ENCODE measurements around the gene IL17REL. TPM values are rescaled to one million over a fixed set of nuclear protein-coding genes. Genes with fewer than 3 reads are reported as not detected.
A peak's percentile ranks its signal among the peaks of the same experiment; 100 is the strongest.

The IL17REL gene
- total and polyA plus RNA-seq, 2 of the 13 experiments (the other 11 are each of a cell fraction or from before 2014, with no cell fraction given): not detected

DNA sequence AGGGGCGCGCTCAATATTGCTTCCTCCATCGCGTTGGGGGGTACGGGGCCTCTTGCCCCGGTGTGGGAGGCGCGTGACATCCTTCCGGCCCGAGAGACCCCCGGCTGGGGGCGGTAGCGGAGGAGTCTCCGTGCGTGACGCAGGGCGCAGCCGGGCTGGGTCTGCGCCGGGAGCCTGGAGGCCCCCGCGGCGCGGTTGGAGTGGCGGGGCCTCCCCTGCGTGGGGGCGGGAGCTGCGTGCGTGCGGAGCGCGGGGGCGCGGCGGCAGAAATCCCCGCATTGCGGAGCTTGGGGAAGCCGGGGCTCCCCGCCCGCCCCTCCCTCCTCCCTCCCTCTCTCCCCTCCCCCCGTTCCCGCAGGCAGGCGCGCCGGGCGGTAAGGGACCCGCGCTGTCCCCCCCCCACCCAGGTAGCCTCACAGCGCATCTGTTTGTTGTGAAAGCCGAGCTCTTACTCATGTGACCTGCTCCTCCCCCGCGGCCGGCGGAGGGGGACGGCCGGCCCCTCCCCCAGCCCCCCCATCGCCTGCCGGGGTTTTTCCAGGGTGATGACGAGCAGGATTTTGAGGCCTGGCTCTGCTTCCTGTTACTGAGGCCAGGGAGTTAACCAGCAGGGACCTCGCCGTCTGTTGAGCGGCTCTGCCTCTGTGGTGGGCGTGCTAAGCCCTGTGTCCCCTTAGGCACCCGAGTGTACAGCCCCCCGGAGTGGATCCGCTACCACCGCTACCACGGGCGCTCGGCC lies 50.4 kb downstream of the IL17REL start (continued):
- peak; percentile 80 for TF ChIP-seq SP5 (CRISPR knock-in tag; IDR thresholded peaks at IDR 0.05; ENCODE audit: borderline replicate concordance, low read depth)
- TF ChIP-seq, protein P1, sequence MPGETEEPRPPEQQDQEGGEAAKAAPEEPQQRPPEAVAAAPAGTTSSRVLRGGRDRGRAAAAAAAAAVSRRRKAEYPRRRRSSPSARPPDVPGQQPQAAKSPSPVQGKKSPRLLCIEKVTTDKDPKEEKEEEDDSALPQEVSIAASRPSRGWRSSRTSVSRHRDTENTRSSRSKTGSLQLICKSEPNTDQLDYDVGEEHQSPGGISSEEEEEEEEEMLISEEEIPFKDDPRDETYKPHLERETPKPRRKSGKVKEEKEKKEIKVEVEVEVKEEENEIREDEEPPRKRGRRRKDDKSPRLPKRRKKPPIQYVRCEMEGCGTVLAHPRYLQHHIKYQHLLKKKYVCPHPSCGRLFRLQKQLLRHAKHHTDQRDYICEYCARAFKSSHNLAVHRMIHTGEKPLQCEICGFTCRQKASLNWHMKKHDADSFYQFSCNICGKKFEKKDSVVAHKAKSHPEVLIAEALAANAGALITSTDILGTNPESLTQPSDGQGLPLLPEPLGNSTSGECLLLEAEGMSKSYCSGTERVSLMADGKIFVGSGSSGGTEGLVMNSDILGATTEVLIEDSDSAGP (CRISPR knock-in tag; IDR thresholded peaks at IDR 0.05; ENCODE audit: borderline replicate concordance): 0 out of 2 replicates have a peak, but pooled peaks have one; percentile 40
- TF ChIP-seq ZNF720 (CRISPR knock-in tag; IDR thresholded peaks at IDR 0.05): no peak
- TF ChIP-seq TCF7 (IDR thresholded peaks at IDR 0.05; ENCODE audit: low read depth): no peak; the same call in 1 of the 2 replicates
- TF ChIP-seq ZNF670 (CRISPR knock-in tag; IDR thresholded peaks at IDR 0.05; ENCODE audit: borderline replicate concordance): no peak
- TF ChIP-seq FOXK2 (IDR thresholded peaks at IDR 0.05): no peak
- TF ChIP-seq ZNF234 (CRISPR knock-in tag; conservative IDR thresholded peaks at IDR 0.05): no peak
- no peak for TF ChIP-seq ZNF883 (CRISPR knock-in tag; IDR thresholded peaks at IDR 0.05; ENCODE audit: not compliant biosample characterization)
- TF ChIP-seq HNRNPLL (IDR thresholded peaks at IDR 0.05; ENCODE audit: low read depth, low read length, poor library complexity, severe bottlenecking): no peak
- TF ChIP-seq, protein P2, sequence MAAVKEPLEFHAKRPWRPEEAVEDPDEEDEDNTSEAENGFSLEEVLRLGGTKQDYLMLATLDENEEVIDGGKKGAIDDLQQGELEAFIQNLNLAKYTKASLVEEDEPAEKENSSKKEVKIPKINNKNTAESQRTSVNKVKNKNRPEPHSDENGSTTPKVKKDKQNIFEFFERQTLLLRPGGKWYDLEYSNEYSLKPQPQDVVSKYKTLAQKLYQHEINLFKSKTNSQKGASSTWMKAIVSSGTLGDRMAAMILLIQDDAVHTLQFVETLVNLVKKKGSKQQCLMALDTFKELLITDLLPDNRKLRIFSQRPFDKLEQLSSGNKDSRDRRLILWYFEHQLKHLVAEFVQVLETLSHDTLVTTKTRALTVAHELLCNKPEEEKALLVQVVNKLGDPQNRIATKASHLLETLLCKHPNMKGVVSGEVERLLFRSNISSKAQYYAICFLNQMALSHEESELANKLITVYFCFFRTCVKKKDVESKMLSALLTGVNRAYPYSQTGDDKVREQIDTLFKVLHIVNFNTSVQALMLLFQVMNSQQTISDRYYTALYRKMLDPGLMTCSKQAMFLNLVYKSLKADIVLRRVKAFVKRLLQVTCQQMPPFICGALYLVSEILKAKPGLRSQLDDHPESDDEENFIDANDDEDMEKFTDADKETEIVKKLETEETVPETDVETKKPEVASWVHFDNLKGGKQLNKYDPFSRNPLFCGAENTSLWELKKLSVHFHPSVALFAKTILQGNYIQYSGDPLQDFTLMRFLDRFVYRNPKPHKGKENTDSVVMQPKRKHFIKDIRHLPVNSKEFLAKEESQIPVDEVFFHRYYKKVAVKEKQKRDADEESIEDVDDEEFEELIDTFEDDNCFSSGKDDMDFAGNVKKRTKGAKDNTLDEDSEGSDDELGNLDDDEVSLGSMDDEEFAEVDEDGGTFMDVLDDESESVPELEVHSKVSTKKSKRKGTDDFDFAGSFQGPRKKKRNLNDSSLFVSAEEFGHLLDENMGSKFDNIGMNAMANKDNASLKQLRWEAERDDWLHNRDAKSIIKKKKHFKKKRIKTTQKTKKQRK (IDR thresholded peaks at IDR 0.05; ENCODE audit: low read length): no peak
- TF ChIP-seq, protein P3, sequence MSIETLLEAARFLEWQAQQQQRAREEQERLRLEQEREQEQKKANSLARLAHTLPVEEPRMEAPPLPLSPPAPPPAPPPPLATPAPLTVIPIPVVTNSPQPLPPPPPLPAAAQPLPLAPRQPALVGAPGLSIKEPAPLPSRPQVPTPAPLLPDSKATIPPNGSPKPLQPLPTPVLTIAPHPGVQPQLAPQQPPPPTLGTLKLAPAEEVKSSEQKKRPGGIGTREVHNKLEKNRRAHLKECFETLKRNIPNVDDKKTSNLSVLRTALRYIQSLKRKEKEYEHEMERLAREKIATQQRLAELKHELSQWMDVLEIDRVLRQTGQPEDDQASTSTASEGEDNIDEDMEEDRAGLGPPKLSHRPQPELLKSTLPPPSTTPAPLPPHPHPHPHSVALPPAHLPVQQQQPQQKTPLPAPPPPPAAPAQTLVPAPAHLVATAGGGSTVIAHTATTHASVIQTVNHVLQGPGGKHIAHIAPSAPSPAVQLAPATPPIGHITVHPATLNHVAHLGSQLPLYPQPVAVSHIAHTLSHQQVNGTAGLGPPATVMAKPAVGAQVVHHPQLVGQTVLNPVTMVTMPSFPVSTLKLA (IDR thresholded peaks at IDR 0.05): no peak
- TF ChIP-seq, protein P4, sequence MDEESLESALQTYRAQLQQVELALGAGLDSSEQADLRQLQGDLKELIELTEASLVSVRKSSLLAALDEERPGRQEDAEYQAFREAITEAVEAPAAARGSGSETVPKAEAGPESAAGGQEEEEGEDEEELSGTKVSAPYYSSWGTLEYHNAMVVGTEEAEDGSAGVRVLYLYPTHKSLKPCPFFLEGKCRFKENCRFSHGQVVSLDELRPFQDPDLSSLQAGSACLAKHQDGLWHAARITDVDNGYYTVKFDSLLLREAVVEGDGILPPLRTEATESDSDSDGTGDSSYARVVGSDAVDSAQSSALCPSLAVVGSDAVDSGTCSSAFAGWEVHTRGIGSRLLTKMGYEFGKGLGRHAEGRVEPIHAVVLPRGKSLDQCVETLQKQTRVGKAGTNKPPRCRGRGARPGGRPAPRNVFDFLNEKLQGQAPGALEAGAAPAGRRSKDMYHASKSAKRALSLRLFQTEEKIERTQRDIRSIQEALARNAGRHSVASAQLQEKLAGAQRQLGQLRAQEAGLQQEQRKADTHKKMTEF (CRISPR knock-in tag; IDR thresholded peaks at IDR 0.05): peak; percentile 55; the same call in 1 of the 2 replicates
- 0 out of 2 replicates have a peak, but pooled peaks have one; percentile 14 for TF ChIP-seq ZNF274 (CRISPR knock-in tag; IDR thresholded peaks at IDR 0.05)
- TF ChIP-seq, protein P5, sequence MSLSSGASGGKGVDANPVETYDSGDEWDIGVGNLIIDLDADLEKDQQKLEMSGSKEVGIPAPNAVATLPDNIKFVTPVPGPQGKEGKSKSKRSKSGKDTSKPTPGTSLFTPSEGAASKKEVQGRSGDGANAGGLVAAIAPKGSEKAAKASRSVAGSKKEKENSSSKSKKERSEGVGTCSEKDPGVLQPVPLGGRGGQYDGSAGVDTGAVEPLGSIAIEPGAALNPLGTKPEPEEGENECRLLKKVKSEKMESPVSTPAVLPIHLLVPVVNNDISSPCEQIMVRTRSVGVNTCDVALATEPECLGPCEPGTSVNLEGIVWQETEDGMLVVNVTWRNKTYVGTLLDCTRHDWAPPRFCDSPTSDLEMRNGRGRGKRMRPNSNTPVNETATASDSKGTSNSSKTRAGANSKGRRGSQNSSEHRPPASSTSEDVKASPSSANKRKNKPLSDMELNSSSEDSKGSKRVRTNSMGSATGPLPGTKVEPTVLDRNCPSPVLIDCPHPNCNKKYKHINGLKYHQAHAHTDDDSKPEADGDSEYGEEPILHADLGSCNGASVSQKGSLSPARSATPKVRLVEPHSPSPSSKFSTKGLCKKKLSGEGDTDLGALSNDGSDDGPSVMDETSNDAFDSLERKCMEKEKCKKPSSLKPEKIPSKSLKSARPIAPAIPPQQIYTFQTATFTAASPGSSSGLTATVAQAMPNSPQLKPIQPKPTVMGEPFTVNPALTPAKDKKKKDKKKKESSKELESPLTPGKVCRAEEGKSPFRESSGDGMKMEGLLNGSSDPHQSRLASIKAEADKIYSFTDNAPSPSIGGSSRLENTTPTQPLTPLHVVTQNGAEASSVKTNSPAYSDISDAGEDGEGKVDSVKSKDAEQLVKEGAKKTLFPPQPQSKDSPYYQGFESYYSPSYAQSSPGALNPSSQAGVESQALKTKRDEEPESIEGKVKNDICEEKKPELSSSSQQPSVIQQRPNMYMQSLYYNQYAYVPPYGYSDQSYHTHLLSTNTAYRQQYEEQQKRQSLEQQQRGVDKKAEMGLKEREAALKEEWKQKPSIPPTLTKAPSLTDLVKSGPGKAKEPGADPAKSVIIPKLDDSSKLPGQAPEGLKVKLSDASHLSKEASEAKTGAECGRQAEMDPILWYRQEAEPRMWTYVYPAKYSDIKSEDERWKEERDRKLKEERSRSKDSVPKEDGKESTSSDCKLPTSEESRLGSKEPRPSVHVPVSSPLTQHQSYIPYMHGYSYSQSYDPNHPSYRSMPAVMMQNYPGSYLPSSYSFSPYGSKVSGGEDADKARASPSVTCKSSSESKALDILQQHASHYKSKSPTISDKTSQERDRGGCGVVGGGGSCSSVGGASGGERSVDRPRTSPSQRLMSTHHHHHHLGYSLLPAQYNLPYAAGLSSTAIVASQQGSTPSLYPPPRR (CRISPR knock-in tag; IDR thresholded peaks at IDR 0.05; ENCODE audit: borderline replicate concordance): no peak; the same call in 1 of the 2 replicates

Measured in HepG2 (cell line).